NCI-H69 (cell line): ENCODE results near the gene TRMT44.

Experiments used
- DNase-seq: peaks from one replicate; lab custom pipeline; 2025; lab: John Stamatoyannopoulos, UW

The TRMT44 gene

GRCh38 chr4:8434251-8435073 is 6.1 kb upstream of the TRMT44 start:
- no peak for DNase-seq

- DNase-seq: no peak
These were observed 4.9 kb upstream of the TRMT44 start for GRCh38 chr4:8435656-8436121.

GRCh38 chr4:8437281-8437680 is 3.3 kb upstream of the TRMT44 start:
- no peak for DNase-seq

- no peak for DNase-seq
These were observed 1.8 kb upstream of the TRMT44 start for GRCh38 chr4:8438743-8439142.

GRCh38 chr4:8439168-8439567 is 1.4 kb upstream of the TRMT44 start:
- DNase-seq: no peak

- peak; percentile 21 for DNase-seq
These were observed 574 bp upstream of the TRMT44 start for GRCh38 chr4:8439914-8440491.

- no peak for DNase-seq
These were observed 1.0 kb downstream of the TRMT44 start for GRCh38 chr4:8441499-8442091.

GRCh38 chr4:8442596-8443358 is 2.2 kb downstream of the TRMT44 start:
- DNase-seq: no peak

GRCh38 chr4:8443801-8444200 is 3.2 kb downstream of the TRMT44 start:
- DNase-seq: no peak

- DNase-seq: no peak
These were observed 5.5 kb downstream of the TRMT44 start for GRCh38 chr4:8446122-8446521.

- DNase-seq: no peak
These were observed 11.0 kb downstream of the TRMT44 start for GRCh38 chr4:8451440-8452182.

- DNase-seq: no peak
These were observed 13.4 kb downstream of the TRMT44 start for GRCh38 chr4:8453957-8454356.

GRCh38 chr4:8457646-8458252 is 17.2 kb downstream of the TRMT44 start:
- no peak for DNase-seq

GRCh38 chr4:8459867-8460445 is 19.4 kb downstream of the TRMT44 start:
- no peak for DNase-seq

- DNase-seq: no peak
These were observed 20.5 kb downstream of the TRMT44 start for GRCh38 chr4:8461086-8461485.

- DNase-seq: no peak
These were observed 21.0 kb downstream of the TRMT44 start for GRCh38 chr4:8461616-8462015.

- DNase-seq: no peak
These were observed 23.2 kb downstream of the TRMT44 start for GRCh38 chr4:8463811-8464210.

- no peak for DNase-seq
These were observed 23.8 kb downstream of the TRMT44 start for GRCh38 chr4:8464381-8464780.

GRCh38 chr4:8465615-8466611 is 25.3 kb downstream of the TRMT44 start:
- no peak for DNase-seq

GRCh38 chr4:8467016-8467415 is 26.4 kb downstream of the TRMT44 start:
- DNase-seq: no peak
